Nucleus accumbens (tissue), 56 donors: Measurements from ENCODE around the gene METRN.

Experiments used
- DNase-seq, 56 donors: peaks; one replicate each; lab custom pipeline; 2025; lab: John Stamatoyannopoulos, UW

METRN gene

GRCh38 chr16:766820-767640, 52.1 kb downstream of the METRN start:
- no peak for DNase-seq

GRCh38 chr16:767743-768235, 52.9 kb downstream of the METRN start:
- DNase-seq: no peak

GRCh38 chr16:768428-768827, 53.5 kb downstream of the METRN start:
- DNase-seq: no peak
